Activated CD4-positive, alpha-beta T cell treated with anti-CD3 and anti-CD28 coated beads, Interleukin-2, amount 10 ng/mL, durations not matched to agents 24 days and 14 days (primary cell): ENCODE data around the gene SLC25A51. TPM values are rescaled to one million over a fixed set of nuclear protein-coding genes. Genes with fewer than 3 reads are reported as not detected.

ENCODE experiments used
- DNase-seq: peaks from one replicate; pipeline ENCODE4 v3.0.0; 2022
- H3K27ac Mint-ChIP-seq: one replicate; pipeline ENCODE4 v1.8.0; 2022; ENCODE audit warnings: mild to moderate bottlenecking, mixed read lengths
- H3K27me3 Mint-ChIP-seq: one replicate; pipeline ENCODE4 v1.8.0; 2022; ENCODE audit warnings: mixed read lengths
- H3K36me3 Mint-ChIP-seq: one replicate; pipeline ENCODE4 v1.8.0; 2022; ENCODE audit warnings: low read depth, mild to moderate bottlenecking, mixed read lengths
- H3K4me1 Mint-ChIP-seq: one replicate; pipeline ENCODE4 v1.8.0; 2021; ENCODE audit warnings: mixed read lengths
- H3K4me3 Mint-ChIP-seq: one replicate; pipeline ENCODE4 v1.8.0; 2022; ENCODE audit warnings: mild to moderate bottlenecking, moderate library complexity, mixed read lengths
- H3K9me3 Mint-ChIP-seq: one replicate; pipeline ENCODE4 v1.8.0; 2021; ENCODE audit warnings: mixed read lengths
- intact Hi-C: fragments of 100-400 bp; cut with micrococcal nuclease; formaldehyde crosslinking; loops from one replicate; pipeline ENCODE4 v1.15.1; 2023
- total RNA-seq: library from RNA; stranded (reverse); gene quantifications from 2 replicates; pipeline ENCODE4 v1.2.3, GENCODE V29; 2022

The SLC25A51 gene
- total RNA-seq, 1 donor from 2014 or later, result 32.0 TPM

- no peak overlapping the region for H3K27ac Mint-ChIP-seq
- intact Hi-C loops, result no loop called here
- no peaks in the 10 kb centered on the region for H3K36me3 Mint-ChIP-seq
- DNase-seq, result no peak
- no peaks in the 10 kb centered on the region for H3K27me3 Mint-ChIP-seq
- no peak overlapping the region for H3K4me3 Mint-ChIP-seq
- no peaks in the 10 kb centered on the region for H3K9me3 Mint-ChIP-seq
- no peaks in the 10 kb centered on the region for H3K4me1 Mint-ChIP-seq
Measured at GRCh38 chr9:37943345-37944265, 39.7 kb upstream of the SLC25A51 start.

- H3K4me1 Mint-ChIP-seq, result no peaks in the 10 kb centered on the region
- H3K9me3 Mint-ChIP-seq, result no peaks in the 10 kb centered on the region
- H3K27ac Mint-ChIP-seq, result no peak overlapping the region
- intact Hi-C loops, result no loop called here
- no peaks in the 10 kb centered on the region for H3K27me3 Mint-ChIP-seq
- no peak for DNase-seq
- H3K4me3 Mint-ChIP-seq, result no peak overlapping the region
- no peaks in the 10 kb centered on the region for H3K36me3 Mint-ChIP-seq
Measured at GRCh38 chr9:37942621-37943344, 38.9 kb upstream of the SLC25A51 start.

- Mint-ChIP-seq H3K27me3 (no peaks in the 10 kb centered on the region), H3K36me3 (no peaks in the 10 kb centered on the region), H3K4me3 (no peak overlapping the region), H3K4me1 (no peaks in the 10 kb centered on the region), H3K9me3 (no peaks in the 10 kb centered on the region), H3K27ac (no peak overlapping the region)
- DNase-seq, result no peak
- intact Hi-C loops, result no loop called here
Measured at GRCh38 chr9:37941253-37941652, 37.3 kb upstream of the SLC25A51 start.

- Mint-ChIP-seq H3K4me3 (no peak overlapping the region), H3K27me3 (no peaks in the 10 kb centered on the region), H3K4me1 (no peaks in the 10 kb centered on the region), H3K27ac (no peak overlapping the region), H3K9me3 (no peaks in the 10 kb centered on the region), H3K36me3 (no peaks in the 10 kb centered on the region)
- intact Hi-C loops, result no loop called here
- DNase-seq, result no peak
Measured at GRCh38 chr9:37939575-37940095, 35.7 kb upstream of the SLC25A51 start.

DNA sequence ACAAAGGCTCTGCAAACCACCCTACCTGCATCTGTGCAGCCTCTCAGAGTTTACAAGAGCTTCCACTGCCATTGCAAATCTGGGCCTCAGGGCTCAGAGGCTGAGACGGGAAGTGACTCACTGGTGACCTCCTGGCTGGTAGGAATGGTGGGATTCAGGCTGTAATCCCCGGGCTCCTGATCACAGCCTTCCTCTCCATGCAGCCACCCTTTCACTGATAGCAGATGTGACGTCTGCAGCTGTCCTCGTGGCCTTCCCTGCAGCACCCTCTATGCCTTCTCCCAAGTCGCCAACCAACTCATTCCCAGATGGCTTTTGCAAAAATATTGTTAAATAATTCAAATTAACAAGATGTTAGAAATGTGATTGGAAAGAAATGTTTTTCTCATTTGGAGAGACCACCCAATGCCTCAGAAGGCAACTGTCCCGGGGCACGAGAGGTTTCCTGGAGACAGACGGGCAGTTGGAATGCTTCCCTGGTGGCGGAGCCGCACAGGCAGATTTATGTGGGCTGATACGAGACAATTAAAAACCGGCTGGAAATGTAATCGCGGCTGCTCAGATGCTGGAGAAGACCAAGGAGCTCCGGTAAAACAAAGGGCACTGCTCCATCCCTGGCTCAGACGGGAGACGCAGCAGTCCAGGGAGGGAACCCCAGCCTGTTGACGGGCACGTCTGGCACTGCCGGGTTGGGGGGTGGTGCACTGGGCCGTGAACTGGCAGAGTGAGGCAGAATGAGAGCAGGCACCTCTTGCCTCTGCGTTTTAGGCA is 34.4 kb upstream of the SLC25A51 start:
- intact Hi-C loops, result no loop called here
- Mint-ChIP-seq H3K27me3 (no peaks in the 10 kb centered on the region), H3K9me3 (no peaks in the 10 kb centered on the region), H3K4me1 (no peaks in the 10 kb centered on the region), H3K4me3 (no peak overlapping the region), H3K36me3 (no peaks in the 10 kb centered on the region), H3K27ac (no peak overlapping the region)
- DNase-seq, result no peak

GRCh38 chr9:37937366-37937765 is 33.4 kb upstream of the SLC25A51 start:
- Mint-ChIP-seq H3K36me3 (no peaks in the 10 kb centered on the region), H3K4me1 (no peaks in the 10 kb centered on the region), H3K4me3 (no peak overlapping the region), H3K9me3 (no peaks in the 10 kb centered on the region), H3K27ac (no peak overlapping the region), H3K27me3 (no peaks in the 10 kb centered on the region)
- intact Hi-C loops, result no loop called here
- DNase-seq, result no peak

GRCh38 chr9:37936965-37937364 is 33.0 kb upstream of the SLC25A51 start:
- Mint-ChIP-seq H3K4me1 (no peaks in the 10 kb centered on the region), H3K4me3 (no peak overlapping the region), H3K27me3 (no peaks in the 10 kb centered on the region), H3K9me3 (no peaks in the 10 kb centered on the region), H3K27ac (no peak overlapping the region), H3K36me3 (no peaks in the 10 kb centered on the region)
- DNase-seq, result no peak
- intact Hi-C loops, result no loop called here

DNA sequence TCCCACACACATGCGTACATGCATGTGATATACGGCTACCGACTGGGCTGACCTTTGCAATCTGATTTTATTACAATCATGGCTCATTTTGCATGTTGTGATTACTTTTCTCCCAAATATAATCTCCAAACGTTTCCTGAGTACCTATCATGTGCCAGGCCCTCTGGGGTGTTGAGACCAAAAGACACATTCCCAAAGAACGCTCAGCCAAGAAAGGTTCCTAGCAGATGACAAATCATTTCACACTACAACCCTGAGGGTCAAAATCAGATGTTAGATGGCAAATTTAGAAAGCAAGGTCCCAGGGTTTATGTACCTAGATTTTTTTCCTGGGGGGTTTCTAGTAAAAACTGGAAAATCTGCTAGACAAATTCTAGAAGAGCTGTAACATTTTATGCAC is 32.4 kb upstream of the SLC25A51 start:
- Mint-ChIP-seq H3K4me1 (no peaks in the 10 kb centered on the region), H3K9me3 (no peaks in the 10 kb centered on the region), H3K27ac (no peak overlapping the region), H3K27me3 (no peaks in the 10 kb centered on the region), H3K36me3 (no peaks in the 10 kb centered on the region), H3K4me3 (no peak overlapping the region)
- intact Hi-C loops, result no loop called here
- DNase-seq, result no peak

DNA sequence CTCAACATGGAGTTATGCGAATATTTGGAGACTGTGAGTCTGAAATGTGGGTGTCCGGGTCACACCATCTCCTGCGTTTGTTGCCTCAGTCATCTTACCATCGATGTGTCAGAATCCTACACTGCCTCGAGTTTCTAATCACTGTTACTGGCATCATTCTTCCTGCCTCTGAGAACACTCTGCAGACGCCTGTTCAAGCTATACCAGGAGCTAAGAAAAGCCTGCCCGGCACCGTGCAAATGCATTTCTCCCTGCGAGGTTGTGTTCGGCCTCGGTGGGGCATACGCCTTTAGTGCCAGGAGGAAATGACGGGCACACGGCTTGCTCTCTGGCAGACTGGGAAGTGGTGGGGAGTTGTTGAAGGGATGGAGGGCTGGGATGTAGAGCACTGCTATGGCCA is 31.2 kb upstream of the SLC25A51 start:
- no peak overlapping the region for H3K27ac Mint-ChIP-seq
- intact Hi-C loops, result no loop called here
- no peaks in the 10 kb centered on the region for H3K27me3 Mint-ChIP-seq
- H3K9me3 Mint-ChIP-seq, result no peaks in the 10 kb centered on the region
- no peak overlapping the region for H3K4me3 Mint-ChIP-seq
- H3K36me3 Mint-ChIP-seq, result no peaks in the 10 kb centered on the region
- no peak for DNase-seq
- no peaks in the 10 kb centered on the region for H3K4me1 Mint-ChIP-seq

GRCh38 chr9:37931592-37931991 is 27.7 kb upstream of the SLC25A51 start:
- Mint-ChIP-seq H3K36me3 (no peaks in the 10 kb centered on the region), H3K27me3 (no peaks in the 10 kb centered on the region), H3K27ac (no peak overlapping the region), H3K9me3 (no peaks in the 10 kb centered on the region), H3K4me1 (no peaks in the 10 kb centered on the region), H3K4me3 (no peak overlapping the region)
- intact Hi-C loops, result no loop called here
- DNase-seq, result no peak

DNA sequence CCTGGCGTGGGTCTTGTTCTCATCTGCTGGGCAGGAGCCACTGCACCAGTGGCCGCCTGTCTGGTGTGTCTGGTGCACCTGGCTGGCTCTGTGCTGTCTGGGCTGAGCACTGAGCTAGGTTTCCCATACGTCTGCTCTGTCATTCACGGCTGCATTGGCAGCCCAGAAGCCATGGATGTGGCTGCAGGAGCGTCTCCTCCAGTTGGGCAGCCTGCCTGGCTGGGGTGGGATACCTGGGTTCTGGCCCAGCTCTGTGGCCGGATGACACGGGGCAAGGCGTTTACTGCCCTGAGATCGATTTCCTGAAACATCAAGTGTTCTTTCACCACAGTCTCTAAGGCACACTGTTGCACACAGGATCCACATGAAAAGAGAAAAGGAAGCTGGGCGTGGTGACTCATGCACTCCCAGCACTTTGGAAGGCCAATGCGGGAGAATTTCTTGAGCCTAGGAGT is 25.5 kb upstream of the SLC25A51 start:
- Mint-ChIP-seq H3K4me3 (no peak overlapping the region), H3K27ac (no peak overlapping the region), H3K9me3 (no peaks in the 10 kb centered on the region), H3K27me3 (no peaks in the 10 kb centered on the region), H3K4me1 (peaks cover 2% of the 10 kb centered on the region), H3K36me3 (no peaks in the 10 kb centered on the region)
- DNase-seq, result no peak
- intact Hi-C loops, result no loop called here

- DNase-seq, result no peak
- Mint-ChIP-seq H3K27ac (no peak overlapping the region), H3K4me3 (no peak overlapping the region), H3K9me3 (no peaks in the 10 kb centered on the region), H3K4me1 (peaks cover 2% of the 10 kb centered on the region), H3K27me3 (no peaks in the 10 kb centered on the region), H3K36me3 (no peaks in the 10 kb centered on the region)
- intact Hi-C loops, result no loop called here
Measured at GRCh38 chr9:37928552-37929430, 24.9 kb upstream of the SLC25A51 start.
